HG03045 (cell line): Measurements from ENCODE around the gene MAP2K7.
A peak's percentile ranks its signal among the peaks of the same experiment; 100 is the strongest.

Experiments
- ATAC-seq: cut with Tn5 transposase; IDR thresholded peaks from one replicate; pipeline ENCODE4 v1.9.1; 2021; ENCODE audit warnings: mild to moderate bottlenecking, moderate library complexity; ENCODE audit not compliant: unreplicated experiment

MAP2K7 gene

DNA sequence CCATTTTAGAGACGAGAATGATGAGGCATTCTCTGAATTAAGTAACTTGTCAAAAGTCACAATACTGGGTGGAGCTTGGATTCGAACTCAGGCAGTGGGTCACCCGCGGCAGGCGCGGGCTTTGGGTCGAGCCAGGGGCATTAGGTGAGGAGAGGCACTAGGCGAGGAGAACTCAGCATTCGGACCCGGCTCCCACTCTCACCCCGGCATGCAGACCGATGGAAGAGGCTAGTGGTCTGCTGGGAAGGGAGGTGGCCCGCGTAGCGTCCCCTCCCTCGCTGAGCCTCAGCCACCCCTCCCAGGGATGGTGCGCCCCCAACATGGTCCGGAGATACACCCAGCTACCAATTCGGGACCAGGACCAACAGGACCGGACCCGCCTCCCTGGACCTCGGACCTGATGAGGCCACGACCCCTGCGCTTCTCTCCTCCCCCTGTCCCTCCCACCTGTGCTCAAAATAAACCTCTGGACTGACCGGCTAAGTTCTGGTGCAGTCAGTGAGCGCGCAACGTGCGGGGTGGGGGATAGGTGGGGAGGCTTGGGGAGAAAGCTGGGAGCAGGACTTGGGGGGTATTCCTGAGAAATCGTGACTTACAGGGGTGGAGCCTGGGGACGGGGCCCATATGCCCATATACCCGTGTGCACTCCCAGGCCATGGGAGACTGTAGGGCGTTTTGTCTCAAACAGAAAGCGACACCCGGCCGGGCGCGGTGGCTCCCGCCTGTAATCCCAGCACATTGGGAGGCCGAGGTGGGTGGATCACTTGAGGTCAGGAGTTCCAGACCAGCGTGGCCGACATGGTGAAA, 15.1 kb downstream of the MAP2K7 start:
- ATAC-seq, result no peak

DNA sequence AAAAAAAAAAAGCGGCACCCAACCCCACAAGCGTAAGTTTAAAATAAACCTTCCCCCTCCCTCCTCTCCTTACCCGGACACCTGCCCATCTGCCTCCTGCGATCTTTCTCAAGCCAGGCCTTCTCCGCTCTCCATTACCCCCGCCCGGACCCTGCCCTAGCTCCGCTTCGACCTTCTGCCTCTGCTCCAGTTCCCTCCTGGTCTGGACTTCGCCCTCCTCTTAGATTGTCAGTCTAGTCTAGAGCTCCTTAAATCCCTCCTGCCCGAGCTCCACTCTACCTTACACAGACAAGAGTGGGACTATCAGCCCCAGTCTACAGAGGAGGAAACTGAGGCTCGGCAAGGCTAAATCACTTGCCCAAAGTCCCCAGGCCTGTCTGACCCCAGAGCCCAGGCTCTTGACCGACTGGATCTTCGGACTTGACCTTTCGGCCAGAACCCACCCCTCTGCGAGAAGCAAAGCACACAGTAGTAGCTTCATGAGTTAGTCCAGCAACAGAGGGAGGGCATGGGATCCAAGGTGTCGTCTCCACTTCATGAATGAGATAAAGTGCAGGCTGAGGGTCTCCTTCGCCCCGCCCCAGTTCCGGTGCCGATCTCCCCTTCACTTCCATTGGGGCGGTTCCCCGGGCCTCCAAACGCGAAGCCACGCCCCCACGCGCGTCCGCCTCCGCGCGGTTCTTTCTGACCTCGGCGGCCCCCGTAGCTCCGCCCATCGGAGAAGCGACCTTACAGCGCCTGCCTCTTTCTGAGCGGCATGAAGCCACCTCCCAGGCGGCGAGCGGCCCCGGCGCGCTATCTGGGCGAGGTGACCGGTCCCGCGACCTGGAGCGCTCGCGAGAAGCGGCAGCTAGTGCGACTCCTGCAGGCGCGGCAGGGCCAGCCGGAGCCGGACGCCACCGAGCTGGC, 16.2 kb downstream of the MAP2K7 start, which contains the start of gene SNAPC2:
Gene SNAPC2, plus strand, starts transcription at position 729 of the 909 bp plus-strand sequence. Its CDS starts 29 bp downstream, at position 758.
- ATAC-seq, result peak; percentile 48

DNA sequence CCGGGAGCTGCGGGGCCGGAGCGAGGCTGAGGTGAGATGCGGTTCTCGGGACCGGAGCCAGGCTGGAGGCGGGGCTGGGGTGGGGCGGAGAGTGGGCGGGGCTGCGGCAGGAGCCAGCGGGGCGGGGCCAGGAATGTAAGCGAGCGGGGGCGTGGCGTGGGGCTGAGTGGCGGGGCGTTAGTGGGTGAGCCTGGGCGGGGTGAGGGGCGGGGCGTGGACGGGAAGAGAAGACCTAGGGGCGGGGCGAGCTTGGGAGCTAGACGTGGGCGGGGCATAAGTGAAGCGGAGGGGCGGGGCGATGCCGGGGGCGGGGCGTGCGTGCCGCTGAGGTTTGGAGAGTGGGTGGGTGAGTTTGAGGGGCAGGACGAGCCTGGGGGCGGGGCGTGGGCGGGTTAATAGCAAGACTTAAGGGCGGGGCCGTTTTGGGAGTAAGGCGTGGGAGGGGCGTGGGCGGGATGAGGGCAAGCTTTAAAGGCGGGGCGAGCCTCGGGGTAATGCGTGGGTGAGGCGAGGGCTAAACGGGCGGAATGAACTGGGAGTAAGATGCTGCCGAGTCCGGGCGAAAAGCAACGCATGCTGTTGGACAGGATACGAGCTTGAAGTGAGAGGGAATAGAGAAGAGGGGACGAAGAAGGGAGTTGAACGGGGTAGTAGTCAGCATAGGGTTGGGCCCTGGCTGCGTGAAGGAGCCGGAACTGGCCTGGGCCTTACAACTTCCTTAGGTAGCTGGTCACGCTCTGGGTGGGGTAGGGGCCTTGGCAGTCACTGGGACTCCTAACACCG, 17.0 kb downstream of the MAP2K7 start:
- peak; percentile 35 for ATAC-seq

DNA sequence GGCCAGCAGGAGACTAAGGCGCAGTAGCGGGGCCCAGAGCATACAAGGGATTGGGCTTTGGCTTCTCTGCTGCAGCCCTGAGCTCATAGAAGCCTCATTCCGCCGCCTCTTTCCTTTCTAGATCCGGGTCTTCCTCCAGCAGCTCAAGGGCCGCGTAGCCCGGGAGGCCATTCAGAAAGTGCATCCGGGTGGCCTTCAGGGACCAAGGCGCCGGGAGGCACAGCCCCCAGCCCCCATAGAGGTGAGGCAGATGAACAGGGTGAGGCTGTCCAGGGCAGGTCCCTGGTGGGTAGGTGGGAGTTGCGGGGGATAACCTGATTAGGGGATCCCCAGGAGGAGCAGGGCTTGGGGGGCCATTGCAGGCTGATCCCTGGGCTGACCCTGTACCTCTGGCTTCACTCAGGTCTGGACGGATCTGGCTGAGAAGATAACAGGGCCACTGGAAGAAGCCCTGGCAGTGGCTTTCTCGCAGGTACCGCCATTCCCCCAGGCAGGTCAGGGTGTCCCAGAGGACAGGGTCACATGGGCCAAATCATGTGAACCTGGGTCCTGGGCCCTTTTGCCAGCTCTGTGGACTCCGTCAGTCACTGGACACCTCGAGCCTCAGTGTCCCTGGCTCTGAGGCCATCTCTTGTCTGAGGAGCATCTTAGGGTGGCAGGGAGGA, 17.8 kb downstream of the MAP2K7 start:
- no peak for ATAC-seq

DNA sequence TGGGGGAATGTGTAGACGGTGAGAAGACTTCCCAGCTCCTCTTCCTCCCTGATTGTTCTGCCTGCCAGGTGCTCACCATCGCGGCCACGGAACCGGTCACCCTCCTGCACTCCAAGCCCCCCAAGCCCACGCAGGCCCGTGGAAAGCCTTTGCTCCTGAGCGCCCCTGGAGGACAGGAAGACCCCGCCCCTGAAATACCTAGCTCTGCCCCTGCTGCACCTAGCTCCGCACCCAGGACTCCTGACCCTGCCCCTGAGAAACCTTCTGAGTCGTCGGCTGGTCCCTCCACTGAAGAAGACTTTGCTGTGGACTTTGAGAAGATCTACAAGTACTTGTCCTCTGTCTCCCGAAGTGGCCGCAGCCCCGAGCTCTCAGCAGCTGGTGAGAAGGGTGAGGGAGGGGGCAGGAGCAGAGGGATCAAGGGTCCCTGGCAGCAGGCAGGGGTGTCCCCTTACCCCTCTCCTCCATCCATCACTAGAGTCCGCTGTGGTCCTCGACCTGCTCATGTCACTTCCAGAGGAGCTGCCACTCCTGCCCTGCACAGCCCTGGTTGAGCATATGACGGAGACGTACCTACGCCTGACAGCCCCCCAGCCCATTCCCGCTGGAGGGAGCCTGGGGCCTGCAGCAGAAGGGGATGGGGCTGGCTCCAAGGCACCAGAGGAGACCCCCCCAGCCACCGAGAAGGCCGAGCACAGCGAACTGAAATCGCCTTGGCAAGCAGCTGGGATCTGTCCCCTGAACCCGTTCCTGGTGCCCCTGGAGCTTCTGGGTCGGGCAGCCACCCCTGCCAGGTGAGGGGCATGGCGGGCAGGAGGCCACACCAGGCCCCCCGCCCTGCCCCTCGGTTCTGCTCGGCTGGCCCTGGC, 18.5 kb downstream of the MAP2K7 start:
- ATAC-seq, result no peak

DNA sequence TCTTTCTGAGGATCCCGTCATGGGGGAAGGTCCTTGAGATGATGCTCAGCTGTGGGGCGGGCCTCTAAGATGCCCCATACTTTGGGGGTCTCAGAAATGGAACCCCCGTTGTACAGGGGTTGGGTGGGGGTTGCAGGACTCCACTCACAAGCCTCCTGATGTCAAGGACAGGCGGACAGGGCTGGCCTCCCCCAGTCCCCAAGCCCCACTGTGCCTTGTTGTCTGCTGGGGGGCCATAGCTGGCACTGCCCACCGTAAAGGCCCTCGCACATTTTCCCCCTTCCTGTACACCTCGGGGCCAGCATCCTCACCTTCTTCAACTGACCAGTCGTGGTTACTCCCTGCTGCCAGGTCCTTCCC, 19.1 kb downstream of the MAP2K7 start:
- ATAC-seq, result no peak

DNA sequence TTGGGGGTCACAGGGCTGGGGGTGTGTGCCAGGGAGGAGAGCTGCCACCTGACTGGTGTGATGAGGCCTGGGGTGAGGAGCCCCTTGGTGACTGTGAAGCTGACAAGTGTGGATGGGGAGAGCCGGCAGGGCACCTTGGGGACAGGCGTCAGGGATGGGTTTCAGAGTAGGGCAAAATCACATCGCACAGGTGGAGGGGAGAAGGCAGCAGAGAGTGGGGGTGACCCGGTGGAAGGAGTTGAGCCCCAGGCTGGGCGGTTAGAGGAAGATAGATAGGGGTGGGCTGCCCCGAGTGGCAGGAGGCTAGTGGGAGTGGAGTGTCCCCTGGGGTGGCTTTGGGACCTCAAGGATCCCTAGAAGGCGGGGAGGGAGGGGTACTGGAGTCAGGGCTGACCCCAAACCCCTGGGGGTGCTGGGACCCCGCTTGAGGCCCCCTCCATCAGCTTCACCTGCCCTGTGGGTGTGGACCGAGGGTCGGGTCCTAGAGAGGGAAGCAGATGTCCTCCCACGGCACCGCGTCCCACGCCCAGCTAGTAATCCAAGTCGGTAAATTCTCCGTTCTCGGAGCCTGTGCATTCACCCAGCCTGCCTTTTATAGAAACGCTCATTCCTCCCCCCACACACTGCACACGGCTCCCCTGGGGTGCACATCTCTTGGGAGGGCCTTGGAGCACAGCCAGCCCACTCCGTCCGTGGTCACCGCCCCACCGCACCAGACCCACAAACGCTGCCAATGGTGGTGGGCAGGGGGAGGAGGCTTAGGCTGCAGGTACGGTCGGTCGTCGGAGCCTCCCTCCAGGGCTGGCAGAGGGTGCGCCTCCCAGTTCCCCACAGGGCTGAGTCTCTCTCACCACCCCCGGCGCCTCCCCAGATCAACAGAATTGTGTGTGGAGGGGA, 19.9 kb downstream of the MAP2K7 start:
- no peak for ATAC-seq

DNA sequence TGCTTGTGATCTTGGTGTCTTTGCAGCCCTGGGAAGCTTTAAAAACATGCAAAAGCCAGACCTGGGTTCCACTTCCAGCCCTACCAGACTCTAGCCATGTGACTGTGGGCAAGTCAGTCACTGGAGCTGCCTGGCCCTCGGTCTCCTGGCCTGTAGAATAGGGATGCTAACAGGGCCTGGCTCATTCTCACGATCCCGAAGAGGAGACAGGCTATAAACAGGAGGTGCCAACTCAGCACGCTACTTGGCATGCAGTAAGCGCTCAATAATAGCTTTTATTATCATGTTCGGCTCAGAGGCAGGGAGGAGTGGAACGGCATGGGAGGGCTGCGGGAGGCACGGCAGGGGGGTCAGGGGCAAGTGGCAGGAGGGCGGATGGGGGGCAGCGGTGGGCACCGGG, 20.6 kb downstream of the MAP2K7 start:
- no peak for ATAC-seq

DNA sequence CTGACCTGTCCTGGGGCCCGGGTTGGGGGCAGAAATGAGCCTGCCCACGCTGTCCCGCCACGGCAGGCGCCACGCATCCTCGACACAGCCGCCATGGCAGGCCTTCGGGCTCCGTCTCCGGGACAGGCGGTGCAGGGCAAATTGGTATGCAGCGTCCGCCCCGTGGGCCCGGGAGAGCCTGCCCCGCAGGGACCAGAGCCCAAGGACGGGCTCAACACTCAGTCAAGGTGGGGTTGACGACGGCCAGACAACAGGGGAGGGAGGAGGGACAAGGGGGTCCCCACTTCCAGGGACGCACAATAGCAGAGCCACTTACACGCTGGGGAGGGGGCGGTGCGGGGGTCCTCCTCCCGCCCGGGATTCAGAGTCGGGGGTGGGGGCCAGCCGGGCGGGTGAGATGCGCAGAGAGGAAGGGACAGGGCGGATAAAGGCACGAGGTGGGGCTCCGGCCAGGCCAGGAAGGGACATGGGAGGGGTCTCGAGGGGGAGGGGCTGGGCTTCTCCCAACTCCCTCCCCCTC, 21.0 kb downstream of the MAP2K7 start:
- ATAC-seq, result no peak

DNA sequence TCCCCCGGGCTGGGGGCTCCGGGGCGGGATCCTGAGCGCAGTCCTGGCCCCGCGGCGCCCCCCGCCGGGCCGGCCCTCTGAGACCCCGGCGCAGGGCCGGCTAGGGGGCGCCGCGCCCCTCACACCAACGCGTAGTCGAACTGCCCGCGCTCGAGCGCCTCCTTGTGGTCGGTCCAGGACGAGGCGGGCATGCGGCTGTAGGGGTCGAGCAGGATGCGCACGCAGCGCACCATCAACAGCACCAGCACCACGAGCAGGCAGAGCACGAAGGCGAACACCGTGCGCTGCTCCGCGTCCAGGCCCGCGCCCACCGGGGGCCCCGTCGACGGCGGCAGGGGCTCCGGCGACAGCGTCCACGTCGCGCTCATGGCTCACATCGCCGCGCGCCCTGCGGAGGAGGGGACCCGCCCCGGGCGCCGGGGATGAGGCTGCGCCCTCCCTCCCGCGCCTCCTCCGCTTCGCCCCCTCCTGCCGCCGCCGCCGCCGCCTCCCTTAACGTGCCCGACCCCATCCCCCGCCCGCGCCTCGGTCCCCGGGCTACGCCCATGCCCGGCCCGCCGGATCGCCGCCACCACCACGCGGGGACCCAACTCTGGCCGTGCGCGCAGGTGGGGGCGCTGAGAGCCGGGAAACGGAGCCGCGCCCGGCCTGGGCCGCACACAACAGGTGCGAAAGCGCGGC, 21.6 kb downstream of the MAP2K7 start:
- ATAC-seq, result no peak

DNA sequence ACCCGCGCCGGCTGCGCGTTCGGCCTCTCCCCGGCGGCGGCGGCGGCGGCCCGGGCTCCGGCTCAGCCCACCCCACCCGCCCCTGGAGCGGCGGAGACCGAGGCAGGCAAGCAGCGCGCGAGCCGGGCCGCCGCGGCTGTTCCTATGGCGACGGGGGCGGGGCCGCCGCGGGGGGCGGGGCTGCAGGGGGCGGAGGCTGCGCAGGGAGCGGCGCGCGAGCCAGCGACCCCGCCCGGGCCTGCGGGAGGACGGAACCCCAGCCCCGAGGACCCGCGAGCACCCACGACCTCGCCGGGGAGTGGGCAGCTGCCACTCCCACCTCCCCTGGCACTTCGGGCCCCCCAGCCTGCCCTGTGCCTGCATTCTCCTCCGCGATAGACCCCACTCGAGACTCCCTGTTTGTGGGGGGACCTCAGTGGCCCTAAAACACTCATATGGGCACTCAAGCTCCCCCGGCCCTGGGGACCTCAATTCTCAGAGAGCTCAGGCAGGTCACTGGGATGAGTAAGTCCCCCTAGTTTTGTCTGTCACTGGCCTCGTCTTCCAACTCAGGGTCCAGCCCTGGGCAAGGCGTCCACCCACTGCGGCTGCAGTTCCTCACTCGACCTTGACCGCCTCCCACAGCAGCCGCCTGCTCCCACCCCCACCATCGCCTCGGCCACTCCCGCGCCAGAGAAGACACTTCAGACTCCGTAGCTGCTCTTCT, 22.5 kb downstream of the MAP2K7 start, which contains the start of gene CTXN1:
Gene CTXN1, minus strand, starts transcription at position 115 of the 706 bp plus-strand sequence. CDS start 597 bp downstream, outside the sequence.
- peak; percentile 35 for ATAC-seq

DNA sequence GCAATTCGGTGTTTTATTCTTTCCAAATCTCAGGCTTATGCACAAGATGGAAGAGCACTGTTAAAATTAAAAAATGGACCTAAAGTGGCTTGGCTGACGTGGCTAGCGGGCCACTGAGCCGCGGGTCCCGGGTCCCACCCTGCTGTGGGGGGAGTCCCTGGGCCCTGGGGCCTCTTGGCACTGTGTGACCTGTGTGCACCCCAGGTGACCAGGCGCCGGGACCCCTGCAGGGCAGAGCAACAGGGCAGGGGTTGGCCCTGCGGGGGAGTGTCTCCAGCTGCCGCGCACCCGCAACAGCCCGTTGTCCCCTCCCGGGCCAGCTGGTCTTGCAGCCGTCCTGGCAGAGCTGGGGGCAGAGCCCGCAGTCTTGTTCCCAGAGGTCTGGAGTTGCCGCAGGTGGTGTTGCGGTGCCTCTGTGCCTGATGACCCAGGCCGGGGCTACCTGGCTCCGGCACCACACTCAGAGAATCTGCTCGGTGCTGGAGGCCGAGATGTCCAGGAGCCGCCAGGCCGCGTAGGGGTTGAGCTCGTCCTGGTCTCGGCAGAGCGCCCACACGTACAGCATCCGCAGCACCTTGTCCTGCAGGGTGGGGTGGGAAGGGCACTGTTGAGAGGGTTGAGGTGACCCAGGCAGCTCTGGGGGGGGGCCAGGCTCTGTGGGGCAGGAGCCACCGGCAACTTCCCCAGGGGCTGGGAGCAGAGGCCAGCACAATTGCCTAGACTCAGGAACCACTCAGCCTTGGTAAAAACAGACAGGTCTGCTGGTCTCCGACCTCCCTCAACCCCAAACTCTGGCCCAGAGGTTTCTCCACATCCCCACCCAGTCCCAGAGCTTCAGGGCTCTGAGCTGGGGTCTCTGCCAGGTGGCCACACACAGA, 23.3 kb downstream of the MAP2K7 start:
- no peak for ATAC-seq

DNA sequence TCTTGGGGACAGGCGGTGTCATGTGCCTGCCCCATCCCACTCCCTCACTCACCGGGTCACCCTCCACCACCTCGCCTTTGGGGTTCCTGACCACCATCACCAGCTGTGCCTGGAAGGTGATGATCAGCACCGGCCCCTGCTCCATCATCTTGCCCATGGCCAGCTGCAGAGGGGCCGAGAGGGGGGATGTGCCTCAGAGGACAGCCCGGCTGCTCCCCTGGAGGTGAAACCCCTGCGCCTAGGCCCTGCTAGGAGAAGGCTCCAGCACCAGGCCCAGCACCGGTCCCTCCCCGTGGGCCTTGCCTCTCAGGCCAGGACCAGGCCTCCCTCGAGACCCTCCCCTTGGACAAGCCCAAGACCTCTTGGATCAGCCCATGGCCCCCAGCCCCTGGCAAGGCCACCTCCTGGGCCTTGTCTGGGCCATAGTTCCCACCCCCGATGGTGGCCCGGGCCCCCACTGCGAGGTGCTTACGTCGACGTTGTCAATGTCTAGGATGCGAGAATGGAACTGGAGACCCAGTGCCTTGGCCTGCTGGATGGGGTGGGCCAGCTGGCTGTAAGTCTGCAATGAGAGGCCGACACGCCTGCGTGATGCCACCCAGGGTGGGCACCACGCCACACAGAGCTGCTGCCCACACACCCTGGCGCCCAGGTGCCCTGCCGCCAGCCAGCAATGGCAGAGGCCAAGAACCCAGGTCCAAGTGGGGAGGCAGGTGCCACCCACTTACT, 24.1 kb downstream of the MAP2K7 start:
- no peak for ATAC-seq

DNA sequence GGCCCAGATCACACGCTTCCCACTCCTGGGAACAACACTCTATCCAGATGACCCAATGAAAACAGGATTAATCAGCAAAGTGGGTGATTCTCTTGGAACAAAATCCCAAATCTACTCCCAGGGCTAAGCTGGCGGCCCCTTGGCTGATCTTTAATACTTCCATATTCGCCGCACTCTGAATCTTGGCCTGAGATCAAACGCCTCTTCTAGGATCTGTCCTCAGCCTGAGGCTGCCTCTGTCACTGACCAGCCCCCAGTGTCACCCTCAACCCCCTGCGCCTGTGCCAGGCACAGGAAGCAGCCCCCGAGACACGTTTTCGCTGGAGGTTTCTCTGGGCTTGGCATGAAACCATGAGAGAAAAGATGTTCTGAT, 24.6 kb downstream of the MAP2K7 start:
- no peak for ATAC-seq
